HG03066 (cell line): ENCODE measurements around the gene EFHC1.

ENCODE experiments used
- ATAC-seq: cut with Tn5 transposase; IDR thresholded peaks from one replicate; pipeline ENCODE4 v1.9.1; 2021; ENCODE audit warnings: low read depth; ENCODE audit not compliant: unreplicated experiment

Gene EFHC1

DNA sequence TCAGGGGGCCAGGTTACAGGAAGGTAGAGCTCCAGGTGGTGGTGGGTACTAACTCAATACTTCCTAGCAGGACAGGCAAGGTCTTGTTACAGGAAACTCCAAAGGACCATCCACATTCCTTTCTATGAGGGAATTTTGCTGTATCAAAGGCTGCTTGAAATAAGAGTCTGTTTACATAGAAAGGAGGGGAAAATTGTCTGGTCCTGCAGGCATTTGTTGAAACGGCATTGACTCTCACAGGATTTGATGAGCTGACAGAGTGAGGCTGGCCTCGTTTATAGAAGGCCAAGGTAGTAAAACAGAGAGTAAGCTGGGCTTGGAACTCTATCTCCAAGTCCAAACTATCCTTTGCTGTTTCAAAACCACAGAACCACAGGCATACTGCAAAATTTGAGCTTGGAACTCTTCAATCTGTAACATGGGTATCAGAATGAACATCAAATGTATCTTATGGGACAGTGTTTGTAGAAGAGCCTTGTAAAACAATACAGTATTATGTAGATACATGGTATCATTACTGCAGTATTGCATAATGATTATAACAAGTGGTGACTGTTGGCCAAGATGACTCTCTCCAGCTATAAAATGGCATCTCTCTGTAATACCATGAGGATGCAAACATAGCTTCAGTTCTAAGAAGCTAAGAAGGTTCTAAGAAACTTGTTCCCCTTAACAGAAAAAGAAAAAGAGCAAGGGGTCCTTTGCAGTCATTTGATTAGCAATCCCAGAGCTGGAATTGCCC lies 95.2 kb downstream of the EFHC1 start:
- ATAC-seq = no peak

- no peak for ATAC-seq
Measured at GRCh38 chr6:52516269-52516668, 96.1 kb downstream of the EFHC1 start.

DNA sequence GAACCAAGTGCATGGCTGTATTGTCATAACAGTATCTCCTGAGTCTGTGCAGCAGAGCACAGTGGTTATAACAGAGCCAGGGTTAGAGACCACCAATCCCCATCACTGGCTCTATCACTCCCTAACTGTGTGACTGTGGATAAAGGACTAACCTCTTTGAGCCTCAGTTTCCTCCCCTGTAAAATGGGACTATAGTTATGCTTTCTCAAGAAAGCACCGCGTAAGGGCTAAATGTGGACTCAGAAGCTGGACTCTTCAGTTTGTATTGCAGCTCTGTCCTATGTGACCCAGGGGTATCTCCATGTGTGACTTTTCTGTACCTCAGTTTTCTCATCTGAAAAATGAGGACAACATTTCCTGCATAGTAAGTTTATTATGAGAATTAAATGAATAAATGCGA lies 96.8 kb downstream of the EFHC1 start:
- no peak for ATAC-seq

DNA sequence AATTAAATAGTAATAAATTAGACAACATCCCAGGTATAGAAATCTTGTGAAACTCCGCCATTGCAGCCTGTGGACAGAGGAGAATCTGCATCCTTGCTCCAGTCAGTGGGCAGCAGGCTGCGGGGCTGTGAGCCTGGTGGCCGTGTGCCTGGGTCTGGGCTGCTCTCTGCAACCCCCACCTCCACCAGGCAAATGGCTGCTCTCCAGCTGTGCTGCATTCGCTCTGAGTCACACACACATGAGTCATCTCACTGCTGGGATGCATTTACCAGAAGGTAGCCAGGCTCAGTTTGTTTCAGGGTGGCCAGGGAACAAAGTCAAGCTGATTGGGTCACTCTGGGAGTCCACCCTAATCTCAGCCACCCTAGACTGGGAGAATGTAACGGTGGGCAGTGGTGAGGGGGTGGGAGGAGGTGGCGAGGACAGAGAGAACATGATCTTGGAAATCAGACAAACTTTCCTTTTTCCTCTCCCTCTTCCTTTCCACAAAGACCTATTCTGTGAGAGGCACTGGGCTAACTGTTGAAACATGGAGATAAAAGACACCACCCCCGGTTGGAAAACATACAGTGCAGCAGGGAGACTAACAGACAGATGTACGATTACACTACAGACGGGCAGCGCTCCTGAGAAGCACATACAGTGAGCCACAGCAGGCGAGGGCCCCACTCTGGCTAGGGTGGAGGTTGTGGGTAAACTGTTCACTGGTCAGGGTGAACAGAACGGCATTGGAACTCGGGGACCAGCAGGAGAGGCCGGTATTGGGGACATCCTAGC lies 97.5 kb downstream of the EFHC1 start:
- peak; percentile 79 for ATAC-seq

- no peak for ATAC-seq
Measured at GRCh38 chr6:52518279-52518945, 98.3 kb downstream of the EFHC1 start.

DNA sequence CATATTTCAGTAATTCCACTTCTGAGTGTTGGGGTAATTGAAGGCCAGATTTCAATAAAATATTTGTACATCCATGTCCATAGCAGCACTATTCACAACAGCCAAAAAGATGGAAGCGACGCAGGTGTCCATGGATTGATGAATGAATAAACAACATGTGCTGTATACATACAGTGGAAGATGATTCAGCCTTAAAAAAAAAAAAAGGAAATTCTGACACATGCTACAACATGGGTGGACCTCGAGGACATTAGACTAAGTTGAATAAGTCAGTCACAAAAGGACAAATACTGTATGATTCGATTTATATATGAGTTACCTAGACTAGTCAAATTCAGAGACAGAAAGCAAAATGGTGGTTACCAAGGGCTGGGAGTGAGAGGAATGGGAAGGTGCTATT lies 99.5 kb downstream of the EFHC1 start:
- ATAC-seq = no peak

GRCh38 chr6:52522151-52522626 lies 102.0 kb downstream of the EFHC1 start:
- ATAC-seq = no peak

GRCh38 chr6:52522655-52523054 lies 102.5 kb downstream of the EFHC1 start:
- no peak for ATAC-seq

GRCh38 chr6:52523378-52524142 lies 103.4 kb downstream of the EFHC1 start:
- no peak for ATAC-seq

DNA sequence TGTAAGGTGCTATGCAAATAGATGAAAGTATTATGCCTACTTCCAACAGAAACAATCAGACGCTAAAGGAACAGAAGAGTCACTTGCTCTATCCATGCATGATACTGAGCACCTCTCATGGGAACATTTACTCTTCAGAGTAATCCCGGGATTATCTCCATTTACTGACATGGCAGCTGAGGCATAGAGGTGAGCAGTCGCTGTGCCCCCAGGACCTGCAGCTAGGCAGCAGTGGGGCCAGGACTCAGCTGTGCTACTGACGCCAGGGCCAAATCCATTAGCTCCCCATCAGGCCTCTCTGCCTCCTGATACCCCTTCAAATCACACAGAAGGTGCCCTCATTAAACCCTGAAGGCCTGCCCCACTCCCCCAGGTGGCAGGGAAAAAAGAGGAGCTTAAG lies 104.8 kb downstream of the EFHC1 start:
- ATAC-seq = no peak

- no peak for ATAC-seq
Measured at GRCh38 chr6:52526634-52527033, 106.5 kb downstream of the EFHC1 start.

- no peak for ATAC-seq
Measured at GRCh38 chr6:52527436-52527835, 107.3 kb downstream of the EFHC1 start.

- ATAC-seq = no peak
Measured at GRCh38 chr6:52529311-52529710, 109.2 kb downstream of the EFHC1 start.

DNA sequence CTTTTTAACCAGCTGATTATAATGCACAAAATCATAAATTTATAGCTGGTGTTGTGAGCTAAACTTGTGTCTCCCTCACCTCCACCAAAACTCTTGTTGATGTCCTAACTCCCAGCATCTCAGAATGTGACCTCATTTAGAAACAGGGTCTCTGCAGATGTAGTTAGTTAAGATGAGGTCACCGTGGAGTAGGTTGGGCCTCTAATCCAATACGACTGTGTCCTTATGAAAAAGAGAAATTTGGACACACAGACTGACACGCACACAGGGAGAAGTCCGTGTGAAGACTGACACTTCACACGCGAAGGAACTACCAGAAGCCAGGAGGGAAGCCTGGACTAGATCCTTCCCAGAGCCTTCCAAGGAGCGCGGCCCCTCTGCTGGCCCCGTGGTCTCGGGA lies 110.2 kb downstream of the EFHC1 start:
- ATAC-seq = no peak

GRCh38 chr6:52531396-52531795 lies 111.3 kb downstream of the EFHC1 start:
- ATAC-seq = no peak

- no peak for ATAC-seq
Measured at GRCh38 chr6:52531834-52532233, 111.7 kb downstream of the EFHC1 start.

DNA sequence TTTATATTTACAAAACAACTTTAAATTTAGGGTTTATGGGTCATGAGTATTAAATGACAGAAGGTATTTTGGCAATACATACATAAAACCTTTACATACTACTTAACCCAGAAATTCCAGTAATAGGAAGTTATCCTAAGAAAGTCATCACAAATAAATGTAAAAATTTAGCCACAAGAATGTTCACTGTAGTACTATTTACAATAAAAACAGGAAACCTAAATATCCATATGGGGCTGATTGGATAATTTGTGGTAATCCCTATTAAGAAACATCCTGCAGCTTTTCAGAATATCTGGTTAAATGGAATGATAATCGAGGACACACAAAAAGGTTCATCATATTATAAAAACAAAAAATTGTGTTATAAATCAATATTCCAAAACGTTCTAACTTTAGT lies 112.3 kb downstream of the EFHC1 start:
- no peak for ATAC-seq

DNA sequence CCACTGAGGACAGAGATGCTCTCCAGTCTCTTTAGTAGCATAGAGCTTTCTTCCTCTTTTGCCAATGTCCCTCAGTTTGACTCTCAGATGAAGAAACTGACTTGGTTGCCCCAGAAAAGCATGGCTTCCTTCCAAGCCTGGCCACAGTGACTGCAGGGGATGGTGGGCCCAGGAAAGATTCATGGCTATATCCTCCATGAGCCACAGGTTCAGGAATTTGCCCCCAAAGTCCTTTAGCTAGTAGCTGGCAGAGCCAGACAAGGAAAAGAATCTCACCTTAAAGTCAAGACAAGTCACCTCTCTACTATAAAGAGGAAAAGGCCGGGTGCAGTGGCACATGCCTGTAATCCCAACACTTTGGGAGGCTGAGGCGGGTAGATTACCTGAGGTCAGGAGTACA lies 113.3 kb downstream of the EFHC1 start:
- no peak for ATAC-seq

GRCh38 chr6:52534363-52534762 lies 114.2 kb downstream of the EFHC1 start:
- ATAC-seq = no peak

DNA sequence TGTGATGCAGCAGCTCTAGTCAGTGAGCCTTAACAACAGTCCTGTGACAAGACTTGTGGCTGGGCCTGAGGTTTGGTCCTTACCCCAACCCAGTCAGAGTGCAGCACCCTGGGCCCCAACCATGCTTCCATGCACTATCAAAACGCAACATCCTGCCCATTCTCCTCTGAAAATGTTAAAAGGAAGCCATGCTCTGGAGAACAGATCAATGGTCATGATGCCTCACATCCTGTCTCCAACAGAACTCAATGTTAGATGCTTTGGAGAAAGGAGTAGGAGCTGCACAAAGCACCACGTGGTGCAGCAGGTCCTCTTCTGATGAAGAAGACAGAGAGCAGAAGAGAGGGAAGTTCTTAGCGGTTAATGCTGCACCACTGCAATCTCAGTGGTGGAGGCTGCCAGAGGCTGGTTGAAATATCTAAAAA lies 114.8 kb downstream of the EFHC1 start:
- no peak for ATAC-seq
